Sigmoid colon (tissue), 7 donors: ENCODE data around the gene RBPMS2. TPM values are rescaled to one million over a fixed set of nuclear protein-coding genes. Genes with fewer than 3 reads are reported as not detected.

Source experiments
- DNase-seq: peaks from one replicate; pipeline ENCODE4 v3.0.0-alpha.2; 2019
- H3K27ac ChIP-seq, 4 donors: fragments of 200-600 bp; sonication (generic); one replicate each; pipeline ENCODE4 v1.5.1; 2016 to 2019; ENCODE audit warnings: mild to moderate bottlenecking in 1 of 4
- H3K27me3 ChIP-seq, 3 donors: fragments of 200-600 bp; sonication (generic); one replicate each; pipeline ENCODE4 v1.5.1; 2019; ENCODE audit warnings: mild to moderate bottlenecking in 1 of 3
- H3K36me3 ChIP-seq, 4 donors: fragments of 200-600 bp; sonication (generic); one replicate each; pipeline ENCODE4 v1.5.1; 2016 to 2019
- H3K4me1 ChIP-seq, 4 donors: fragments of 200-600 bp; sonication (generic); one replicate each; pipeline ENCODE4 v1.5.1; 2017 to 2019
- H3K4me3 ChIP-seq, 4 donors: fragments of 200-600 bp; sonication (generic); one replicate each; pipeline ENCODE4 v1.5.1; 2017 to 2019; ENCODE audit warnings: mild to moderate bottlenecking in 2 of 4, moderate library complexity in 1 of 4
- H3K9me3 ChIP-seq, 4 donors: fragments of 200-600 bp in 3 of 4; sonication (generic) in 3 of 4; one replicate each; pipeline versions ENCODE4 v1.5.1 to v1.6.1; 2013 to 2019
- EP300 ChIP-seq, 4 donors: sonication (generic); formaldehyde crosslinking; IDR thresholded peaks; one replicate each; pipeline ENCODE4 v1.6.1; 2017; ENCODE audit warnings: antibody characterized with exemption in 4 of 4
- POLR2A ChIP-seq, 2 donors: fragments of 450-650 bp; IDR thresholded peaks; one replicate each; pipeline ENCODE4 v1.6.1; 2016; ENCODE audit warnings: antibody characterized with exemption in 2 of 2, mild to moderate bottlenecking in 2 of 2, moderate library complexity in 2 of 2
- POLR2AphosphoS5 ChIP-seq, 4 donors: sonication (generic); formaldehyde crosslinking; IDR thresholded peaks; one replicate each; pipeline ENCODE4 v1.6.1; 2017; ENCODE audit warnings: antibody characterized with exemption in 4 of 4
- WGBS, 2 donors: extraction: QIAGEN DNeasy Blood & Tissue Kit; methylation state at CpG; one replicate each; pipeline ENCODE4 v1.1.7; 2013; 5-methylcytosine and 5-hydroxymethylcytosine counted together
- intact Hi-C: fragments of 100-400 bp; cut with DNase I; formaldehyde crosslinking; loops from one replicate; pipeline ENCODE4 v1.15.1; 2023
- polyA plus RNA-seq, 3 donors: library from polyadenylated mRNA; stranded (reverse); fragments of 200-250 nt; gene quantifications; one replicate each; pipeline ENCODE4 v1.2.3, GENCODE V29; 2013
- small RNA-seq, 3 donors: library from RNA; depleted of rRNA; stranded (forward); fragments of <200 nt; gene quantifications; one replicate each; pipeline ENCODE3, GENCODE V24; 2016
- total RNA-seq, 4 donors: library from RNA; depleted of rRNA; stranded (reverse); fragments of >200 nt; gene quantifications; one replicate each; pipeline ENCODE4 v1.1.0, GENCODE V29; 2016
- TF ChIP-seq, protein P1 (sequence below), 4 experiments: fragments of 450-650 bp in 3 of 4; fragments of 200-600 bp in 1 of 4; IDR thresholded peaks; one replicate each; pipeline ENCODE4 v1.5.1; 2016 to 2019; ENCODE audit warnings: antibody characterized with exemption in 4 of 4, mild to moderate bottlenecking in 3 of 4, moderate library complexity in 2 of 4
- donor health status: healthy with polysubstance abuse.
- donor health status: Bipolar disorder and iron deficiency.
- donor health status: healthy.

RBPMS2 gene
- total and polyA plus RNA-seq, 7 donors = 0.69 to 58.2 (median 22.1) TPM

DNA sequence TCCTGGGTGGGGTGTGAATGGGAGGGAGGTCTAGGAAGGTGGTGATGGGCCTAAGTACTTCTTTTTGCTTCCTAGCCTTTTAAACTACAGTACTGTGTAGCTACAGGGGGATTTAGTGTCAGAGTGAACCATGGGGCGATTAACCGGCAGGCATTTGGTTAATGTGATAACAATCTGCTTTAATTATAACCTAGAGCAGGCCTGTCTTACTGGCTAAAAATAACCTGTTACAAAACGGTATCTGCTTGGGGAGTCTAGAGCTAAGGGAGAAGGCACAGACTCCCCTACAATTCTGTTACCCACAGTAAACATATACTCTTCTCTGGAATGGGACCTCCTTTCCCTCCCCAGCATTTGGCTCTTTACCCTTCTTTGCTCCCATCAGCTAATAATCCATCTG, 85.4 kb downstream of the RBPMS2 start:
- no peak for DNase-seq
- WGBS, 2 donors = 66 to 79% methylated on average over 3 of the region's 3 CpGs
- Histone ChIP-seq H3K27ac (peak overlapping the region; percentile 77 to 95 (median 88)), H3K4me3 (no peak overlapping the region), H3K27me3 (no peaks in the 10 kb centered on the region), H3K36me3 (peaks cover 11 to 66% (median 25%) of the 10 kb centered on the region in 4 donors), H3K4me1 (peaks cover 0 to 81% (median 66%) of the 10 kb centered on the region in 4 donors), H3K9me3 (no peaks in the 10 kb centered on the region)
- intact Hi-C loops = loop anchor here (5.0 kb wide), 1 partner anchor 117 kb away; no protein-coding TSS in a partner anchor
- no peak for TF ChIP-seq EP300 (IDR thresholded peaks at IDR 0.05)
- TF ChIP-seq, protein P1, sequence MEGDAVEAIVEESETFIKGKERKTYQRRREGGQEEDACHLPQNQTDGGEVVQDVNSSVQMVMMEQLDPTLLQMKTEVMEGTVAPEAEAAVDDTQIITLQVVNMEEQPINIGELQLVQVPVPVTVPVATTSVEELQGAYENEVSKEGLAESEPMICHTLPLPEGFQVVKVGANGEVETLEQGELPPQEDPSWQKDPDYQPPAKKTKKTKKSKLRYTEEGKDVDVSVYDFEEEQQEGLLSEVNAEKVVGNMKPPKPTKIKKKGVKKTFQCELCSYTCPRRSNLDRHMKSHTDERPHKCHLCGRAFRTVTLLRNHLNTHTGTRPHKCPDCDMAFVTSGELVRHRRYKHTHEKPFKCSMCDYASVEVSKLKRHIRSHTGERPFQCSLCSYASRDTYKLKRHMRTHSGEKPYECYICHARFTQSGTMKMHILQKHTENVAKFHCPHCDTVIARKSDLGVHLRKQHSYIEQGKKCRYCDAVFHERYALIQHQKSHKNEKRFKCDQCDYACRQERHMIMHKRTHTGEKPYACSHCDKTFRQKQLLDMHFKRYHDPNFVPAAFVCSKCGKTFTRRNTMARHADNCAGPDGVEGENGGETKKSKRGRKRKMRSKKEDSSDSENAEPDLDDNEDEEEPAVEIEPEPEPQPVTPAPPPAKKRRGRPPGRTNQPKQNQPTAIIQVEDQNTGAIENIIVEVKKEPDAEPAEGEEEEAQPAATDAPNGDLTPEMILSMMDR (IDR thresholded peaks at IDR 0.05) = no peak
- no peak for TF ChIP-seq POLR2AphosphoS5 (IDR thresholded peaks at IDR 0.05)
- no peak for TF ChIP-seq POLR2A (IDR thresholded peaks at IDR 0.05)

Small RNA genes within 50 kb of the gene (small RNA-seq; reads per million reads assigned to genes)
- gene AC100830.2 = 0 reads per million in 3 donors
- gene MIR1272 = 0 reads per million in 3 donors

Other genes with a start within 250 kb of the RBPMS2 start
- 1 to 10 TPM; 1.2 to 6.9 (median 2.5) TPM for gene PIF1, start 50.1 kb upstream of the RBPMS2 start, total RNA-seq
- gene PIF1, start 50.1 kb upstream of the RBPMS2 start, polyA plus RNA-seq = 10 to 100 TPM in 1 of 3 donors, 1 to 10 TPM in 1, under 1 TPM in 1; 0.69 to 12.9 (median 2.4) TPM
- 10 to 100 TPM; 20.1 to 43.4 (median 23.0) TPM for gene PLEKHO2, start 66.3 kb upstream of the RBPMS2 start, total RNA-seq
- gene PLEKHO2, start 66.3 kb upstream of the RBPMS2 start, polyA plus RNA-seq = 10 to 100 TPM; 11.4 to 17.9 (median 12.7) TPM
- 1 to 10 TPM; 4.9 to 9.4 (median 8.0) TPM for gene ANKDD1A, start 136.3 kb upstream of the RBPMS2 start, total RNA-seq
- gene ANKDD1A, start 136.3 kb upstream of the RBPMS2 start, polyA plus RNA-seq = 1 to 10 TPM in 1 of 3 donors, under 1 TPM in 1, not detected in 1; 0.60 to 1.1 TPM
- gene SPG21, start 214.3 kb upstream of the RBPMS2 start, total RNA-seq = 100 to 1,000 TPM in 3 of 4 donors, 10 to 100 TPM in 1; 95.7 to 116 (median 103) TPM
- gene SPG21, start 214.3 kb upstream of the RBPMS2 start, polyA plus RNA-seq = 10 to 100 TPM; 60.3 to 75.7 (median 63.4) TPM